Hematopoietic multipotent progenitor cell treated with erythropoietin and hydrocortisone succinate and interleukin-3 and kit ligand, for 15 days (in vitro differentiated cells): ENCODE measurements around the gene CABLES2.
"Not testable (repeated sequence)": the region's sequence is repeated elsewhere in the genome, so short reads cannot be mapped to it uniquely, and the experiment has no call there.

Experiments used
- DNase-seq: peaks from one replicate; pipeline ENCODE4 v3.0.0-alpha.2; 2015; ENCODE audit warnings: low spot score

Gene CABLES2

GRCh38 chr20:62436692-62437091, 29.6 kb upstream of the CABLES2 start:
- DNase-seq: no peak

- DNase-seq: no peak
Observed at GRCh38 chr20:62433658-62434497, 26.8 kb upstream of the CABLES2 start.

GRCh38 chr20:62430866-62431447, 23.9 kb upstream of the CABLES2 start:
- no peak for DNase-seq

- no peak for DNase-seq
Observed at GRCh38 chr20:62430311-62430853, 23.3 kb upstream of the CABLES2 start.

DNA sequence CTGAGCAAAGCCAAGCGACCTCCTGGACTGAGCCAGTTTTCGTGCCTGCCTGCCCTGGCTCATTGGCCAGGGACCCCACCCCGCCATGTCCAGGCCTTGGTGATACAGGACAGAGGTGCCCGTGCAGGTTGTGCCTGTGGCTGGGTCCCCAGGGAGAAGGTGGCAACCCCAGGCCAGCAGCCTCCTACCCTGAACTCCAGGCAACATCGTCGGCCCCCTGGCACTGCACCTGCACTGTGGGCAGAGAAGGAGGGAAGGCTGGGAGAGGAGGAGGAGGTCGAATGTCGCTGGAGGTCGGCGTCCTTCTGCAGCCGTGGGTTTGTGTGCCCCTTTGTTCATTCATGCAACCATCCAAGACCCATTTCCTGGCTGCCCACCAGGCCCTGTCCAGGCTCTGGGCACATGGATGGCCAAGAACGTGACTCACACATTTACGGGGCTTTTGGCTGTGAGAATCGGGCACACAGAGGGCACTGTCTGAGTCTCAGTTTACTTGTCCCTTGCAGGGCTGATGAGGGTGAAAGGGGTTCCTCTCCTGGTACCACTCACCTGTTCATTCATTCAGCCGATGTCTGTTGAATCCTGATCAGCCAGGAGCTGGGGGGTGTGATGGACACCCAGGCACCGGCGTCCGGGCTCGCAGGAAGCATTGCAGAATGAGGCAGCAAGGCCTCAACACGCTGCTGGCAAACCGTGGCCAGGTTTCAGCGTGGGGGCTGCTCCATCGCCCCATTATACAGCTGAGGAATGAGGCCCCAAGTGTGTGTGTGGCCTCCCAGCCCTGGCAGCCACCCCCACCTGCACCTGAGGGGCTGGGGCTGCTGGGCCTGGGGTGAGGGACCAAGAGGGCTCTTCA, 22.6 kb upstream of the CABLES2 start:
- no peak for DNase-seq

- no peak for DNase-seq
Observed at GRCh38 chr20:62428396-62429295, 21.6 kb upstream of the CABLES2 start.

- no peak for DNase-seq
Observed at GRCh38 chr20:62428002-62428372, 20.9 kb upstream of the CABLES2 start.

DNA sequence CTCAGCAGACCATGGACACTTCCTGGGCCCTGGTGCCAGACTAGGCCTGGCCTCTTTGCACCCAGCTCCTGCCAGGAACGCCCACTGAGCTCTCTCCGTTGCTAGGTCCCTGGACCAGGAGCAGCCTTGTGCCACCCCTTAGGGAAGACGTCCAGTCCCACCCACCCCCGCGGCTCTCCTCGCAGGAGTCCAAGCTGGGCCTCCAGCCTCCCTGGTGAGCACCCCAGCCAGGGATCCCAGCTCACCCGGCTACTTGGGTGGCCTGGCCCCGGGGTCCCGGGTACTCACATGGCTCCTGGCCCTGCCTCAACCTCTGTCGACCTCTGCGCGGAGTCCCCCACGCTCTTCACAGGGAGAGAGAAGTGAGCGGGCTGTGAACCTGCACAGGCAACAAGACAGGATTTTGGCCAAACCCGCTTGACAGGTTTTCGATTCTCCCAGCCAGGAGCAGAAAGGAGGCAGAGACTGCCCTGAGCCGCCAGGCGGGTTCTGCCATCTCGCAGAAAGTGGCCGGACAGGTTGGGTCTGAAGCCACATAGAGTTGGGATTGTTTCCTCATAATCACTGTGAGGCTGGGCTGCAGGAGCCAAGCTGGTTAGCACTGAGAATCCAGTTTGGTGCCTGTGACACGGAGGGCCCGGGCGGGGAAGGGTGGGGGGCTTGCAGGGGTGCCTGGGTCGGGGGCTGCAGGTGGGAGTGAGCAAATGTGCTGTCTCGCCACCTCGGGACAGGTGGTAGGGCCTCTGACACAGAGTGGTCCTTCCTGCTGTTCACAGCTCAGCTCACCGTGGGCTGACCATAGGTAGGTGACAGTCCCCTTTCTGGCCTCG, 20.3 kb upstream of the CABLES2 start, which contains the start of gene RBBP8NL:
RBBP8NL (minus strand) TSS at position 368 of the 830 bp plus-strand sequence. CDS start 7,892 bp downstream, outside the sequence.
- DNase-seq: no peak

GRCh38 chr20:62426699-62427131, 19.6 kb upstream of the CABLES2 start:
- DNase-seq: no peak

- not testable (repeated sequence) for DNase-seq
Observed at GRCh38 chr20:62426059-62426348, 18.9 kb upstream of the CABLES2 start.

GRCh38 chr20:62425281-62426058, 18.4 kb upstream of the CABLES2 start:
- no peak for DNase-seq

GRCh38 chr20:62424249-62425107, 17.4 kb upstream of the CABLES2 start:
- DNase-seq: no peak

DNA sequence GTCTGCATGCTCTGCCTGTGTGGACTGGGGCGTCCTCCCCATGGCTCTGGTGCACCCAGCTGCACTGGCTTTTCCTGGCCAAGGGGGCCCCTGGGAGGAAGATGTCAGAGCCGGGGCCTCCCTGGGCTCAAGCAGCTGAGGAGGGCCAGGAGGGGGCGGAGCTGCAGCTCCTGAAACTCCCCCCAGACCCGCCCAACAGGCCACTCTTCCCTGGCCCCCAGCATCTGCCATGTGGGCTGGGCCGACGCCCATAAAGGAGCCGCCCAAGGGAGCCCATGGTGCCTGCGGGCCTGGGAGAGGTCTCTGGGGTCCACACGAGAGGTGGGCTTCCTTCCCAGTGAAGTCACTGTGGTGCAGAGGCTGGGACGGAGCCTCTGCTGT, 16.2 kb upstream of the CABLES2 start:
- no peak for DNase-seq

GRCh38 chr20:62422636-62423325, 15.7 kb upstream of the CABLES2 start:
- no peak for DNase-seq

GRCh38 chr20:62421716-62421990, 14.6 kb upstream of the CABLES2 start:
- no peak for DNase-seq

DNA sequence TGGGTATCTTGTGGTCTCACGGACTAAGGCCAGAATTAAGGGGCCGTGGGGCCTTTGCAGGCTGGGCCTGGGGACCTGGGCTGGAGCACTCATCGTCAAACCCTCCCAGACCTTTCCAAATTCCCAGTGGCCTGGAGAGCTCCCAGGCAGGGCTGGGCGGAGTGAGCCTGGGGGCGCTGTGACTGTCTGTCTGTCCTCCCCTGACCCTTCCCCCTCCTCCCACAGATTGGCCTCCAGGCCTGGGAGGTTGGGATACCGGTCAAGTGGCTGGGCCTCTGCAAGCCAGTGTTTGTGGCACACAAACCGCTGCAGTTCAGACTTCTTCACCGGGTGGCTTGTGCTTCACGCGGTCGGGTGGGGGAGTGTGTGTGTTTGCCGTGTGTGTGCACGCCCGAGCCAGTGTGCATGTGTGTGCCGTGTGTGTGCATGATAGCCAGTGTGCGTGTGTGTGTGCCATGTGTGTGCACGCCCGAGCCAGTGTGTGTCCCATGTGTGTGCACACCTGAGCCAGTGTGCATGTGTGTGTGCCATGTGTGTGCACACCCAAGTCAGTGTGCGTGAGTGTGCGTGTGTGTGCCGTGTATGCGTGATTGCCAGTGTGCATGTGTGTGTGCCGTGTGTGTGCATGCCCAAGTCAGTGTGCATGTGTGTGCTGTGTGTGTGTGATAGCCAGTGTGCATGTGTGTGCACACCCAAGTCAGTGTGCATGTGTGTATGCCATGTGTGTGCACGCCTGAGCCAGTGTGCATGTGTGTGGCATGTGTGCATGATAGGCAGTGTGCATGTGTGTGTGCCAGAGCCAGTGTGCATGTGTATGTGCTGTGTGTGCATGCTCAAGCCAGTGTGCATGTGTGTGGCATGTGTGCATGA, 14.0 kb upstream of the CABLES2 start:
- no peak for DNase-seq

- no peak for DNase-seq
Observed at GRCh38 chr20:62419759-62420158, 12.7 kb upstream of the CABLES2 start.
